Uterus (tissue), 4 donors: ENCODE data around the gene PRAMEF12. TPM values are rescaled to one million over a fixed set of nuclear protein-coding genes. Genes with fewer than 3 reads are reported as not detected.
"Not testable (repeated sequence)": the region's sequence is repeated elsewhere in the genome, so short reads cannot be mapped to it uniquely, and the experiment has no call there.

Experiments used
- DNase-seq, 2 donors: peaks; one replicate each; pipeline ENCODE4 v3.0.0-alpha.2; 2019 to 2020
- H3K27ac ChIP-seq, 2 donors: fragments of 200-600 bp; sonication (generic); 1 replicate in 1 of 2; 2 replicates in 1 of 2; pipeline ENCODE4 v1.5.1; 2016 to 2018
- H3K27me3 ChIP-seq, 2 donors: fragments of 200-600 bp; sonication (generic); one replicate each; pipeline ENCODE4 v1.5.1; 2018 to 2019; ENCODE audit warnings: control low read depth in 1 of 2
- H3K36me3 ChIP-seq, 2 donors: fragments of 200-600 bp; sonication (generic); one replicate each; pipeline ENCODE4 v1.5.1; 2019; ENCODE audit warnings: control low read depth in 1 of 2
- H3K4me1 ChIP-seq, 2 donors: fragments of 200-600 bp; sonication (generic); one replicate each; pipeline ENCODE4 v1.5.1; 2018 to 2019; ENCODE audit warnings: control low read depth in 1 of 2
- H3K4me3 ChIP-seq, 2 donors: fragments of 200-600 bp; sonication (generic); 1 replicate in 1 of 2; 2 replicates in 1 of 2; pipeline ENCODE4 v1.5.1; 2018 to 2019; ENCODE audit warnings: mild to moderate bottlenecking in 1 of 2
- H3K9me3 ChIP-seq, 2 donors: fragments of 200-600 bp; sonication (generic); one replicate each; pipeline ENCODE4 v1.5.1; 2019; ENCODE audit warnings: control low read depth in 1 of 2
- CTCF ChIP-seq, 4 experiments: fragments of 200-600 bp in 2 of 4; fragments of 450-650 bp in 2 of 4; sonication (generic) in 2 of 4; IDR thresholded peaks; one replicate each; pipeline ENCODE4 v1.5.1; 2016 to 2019; ENCODE audit warnings: antibody characterized with exemption in 4 of 4, mild to moderate bottlenecking in 2 of 4, moderate library complexity in 1 of 4
- POLR2A ChIP-seq, 2 donors: fragments of 450-650 bp; IDR thresholded peaks; one replicate each; pipeline ENCODE4 v1.6.1; 2016; ENCODE audit warnings: antibody characterized with exemption in 2 of 2, mild to moderate bottlenecking in 1 of 2, moderate library complexity in 1 of 2
- intact Hi-C: fragments of 100-400 bp; cut with DNase I; formaldehyde crosslinking; loops from one replicate; pipeline ENCODE4 v1.15.1; 2023; ENCODE audit warnings: low total_unique reads
- total RNA-seq, 4 donors: library from RNA; depleted of rRNA in 3 of 4; stranded (reverse); fragments of >200 nt in 3 of 4; gene quantifications; one replicate each; pipeline versions ENCODE4 v1.1.0 to v1.2.4, GENCODE V29; 2014 to 2023
- donor health status: DM: yes; HTN: yes; CAD: no.

PRAMEF12 gene
- total RNA-seq, 4 donors from 2014 or later = not detected

GRCh38 chr1:12798911-12799310 lies 25.4 kb downstream of the PRAMEF12 start:
- intact Hi-C loops = no loop called here
- H3K4me3 ChIP-seq = no peak overlapping the region
- no peak for DNase-seq
- no peaks in the 10 kb centered on the region for H3K27me3 ChIP-seq
- no peaks in the 10 kb centered on the region for H3K36me3 ChIP-seq
- no peaks in the 10 kb centered on the region for H3K9me3 ChIP-seq
- TF ChIP-seq CTCF (IDR thresholded peaks at IDR 0.05) = no peak
- no peak for TF ChIP-seq POLR2A (IDR thresholded peaks at IDR 0.05)
- H3K27ac ChIP-seq = no peak overlapping the region
- H3K4me1 ChIP-seq = no peaks in the 10 kb centered on the region

GRCh38 chr1:12799730-12800129 lies 26.2 kb downstream of the PRAMEF12 start:
- Histone ChIP-seq H3K27ac (no peak overlapping the region), H3K4me3 (no peak overlapping the region), H3K4me1 (no peaks in the 10 kb centered on the region), H3K9me3 (no peaks in the 10 kb centered on the region), H3K36me3 (no peaks in the 10 kb centered on the region), H3K27me3 (no peaks in the 10 kb centered on the region)
- no peak for DNase-seq
- intact Hi-C loops = no loop called here
- TF ChIP-seq CTCF (IDR thresholded peaks at IDR 0.05) (no peak), POLR2A (IDR thresholded peaks at IDR 0.05) (no peak)

DNA sequence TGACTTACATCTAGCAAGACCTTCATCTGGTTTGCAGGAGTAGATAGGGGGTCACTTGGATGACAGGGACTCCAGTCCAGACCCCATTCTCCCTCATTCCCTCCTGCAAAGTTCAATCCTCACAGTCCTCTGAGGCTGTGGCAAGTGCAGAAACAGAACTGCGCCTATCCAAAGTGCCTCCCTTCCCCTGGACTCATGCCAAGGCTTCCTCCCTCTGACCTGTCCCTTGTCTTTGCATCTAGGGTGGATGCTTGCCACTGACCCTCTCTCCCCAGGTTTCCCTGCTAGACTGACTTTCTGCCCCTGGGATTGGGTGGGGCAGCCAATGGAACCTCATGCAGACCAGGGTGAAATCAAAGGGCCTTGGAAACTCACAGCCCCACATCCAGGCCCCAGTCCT lies 36.4 kb downstream of the PRAMEF12 start:
- no peak overlapping the region for H3K27ac ChIP-seq
- no peak overlapping the region for H3K4me3 ChIP-seq
- intact Hi-C loops = no loop called here
- DNase-seq = no peak
- H3K27me3 ChIP-seq = no peaks in the 10 kb centered on the region
- no peak for TF ChIP-seq CTCF (IDR thresholded peaks at IDR 0.05)
- TF ChIP-seq POLR2A (IDR thresholded peaks at IDR 0.05) = no peak
- no peaks in the 10 kb centered on the region for H3K4me1 ChIP-seq
- H3K36me3 ChIP-seq = no peaks in the 10 kb centered on the region
- no peaks in the 10 kb centered on the region for H3K9me3 ChIP-seq

GRCh38 chr1:12810691-12811408 lies 37.3 kb downstream of the PRAMEF12 start:
- H3K27me3 ChIP-seq = no peaks in the 10 kb centered on the region
- H3K4me1 ChIP-seq = no peaks in the 10 kb centered on the region
- TF ChIP-seq CTCF (IDR thresholded peaks at IDR 0.05) (no peak), POLR2A (IDR thresholded peaks at IDR 0.05) (no peak)
- no peak for DNase-seq
- H3K4me3 ChIP-seq = no peak overlapping the region
- H3K36me3 ChIP-seq = no peaks in the 10 kb centered on the region
- intact Hi-C loops = no loop called here
- no peaks in the 10 kb centered on the region for H3K9me3 ChIP-seq
- H3K27ac ChIP-seq = no peak overlapping the region

GRCh38 chr1:12811409-12811784 lies 37.9 kb downstream of the PRAMEF12 start:
- no peak overlapping the region for H3K27ac ChIP-seq
- DNase-seq = no peak
- no peak overlapping the region for H3K4me3 ChIP-seq
- intact Hi-C loops = no loop called here
- H3K27me3 ChIP-seq = no peaks in the 10 kb centered on the region
- H3K36me3 ChIP-seq = no peaks in the 10 kb centered on the region
- H3K4me1 ChIP-seq = no peaks in the 10 kb centered on the region
- H3K9me3 ChIP-seq = no peaks in the 10 kb centered on the region
- no peak for TF ChIP-seq POLR2A (IDR thresholded peaks at IDR 0.05)
- TF ChIP-seq CTCF (IDR thresholded peaks at IDR 0.05) = no peak

- H3K27ac ChIP-seq, H3K27me3 ChIP-seq, intact Hi-C loops, H3K36me3 ChIP-seq, DNase-seq, H3K4me3 ChIP-seq, H3K9me3 ChIP-seq, H3K4me1 ChIP-seq: not testable (repeated sequence)
These were observed 45.5 kb downstream of the PRAMEF12 start for GRCh38 chr1:12819061-12819460.
